HG03520 (cell line): Measurements from ENCODE around the gene SPTBN4.
"Not testable (repeated sequence)": the region's sequence is repeated elsewhere in the genome, so short reads cannot be mapped to it uniquely, and the experiment has no call there.

Source experiments
- ATAC-seq: cut with Tn5 transposase; IDR thresholded peaks from one replicate; pipeline ENCODE4 v1.9.1; 2021; ENCODE audit warnings: mild to moderate bottlenecking, moderate library complexity; ENCODE audit not compliant: unreplicated experiment

SPTBN4 gene

GRCh38 chr19:40438284-40438683 lies 28.5 kb upstream of the SPTBN4 start:
- no peak for ATAC-seq

- no peak for ATAC-seq
Measured at GRCh38 chr19:40441719-40442253, 25.0 kb upstream of the SPTBN4 start.

GRCh38 chr19:40442328-40443130 lies 24.3 kb upstream of the SPTBN4 start:
- no peak for ATAC-seq

- peak; percentile 58 for ATAC-seq
Measured at GRCh38 chr19:40443131-40443999, 23.4 kb upstream of the SPTBN4 start.

GRCh38 chr19:40444000-40444824 lies 22.6 kb upstream of the SPTBN4 start, which contains the start of gene SERTAD3:
TSS of gene SERTAD3 (minus strand) at chr19:40444335. CDS start at chr19:40442080, 2,255 bp downstream.
- peak; percentile 63 for ATAC-seq

- no peak for ATAC-seq
Measured at GRCh38 chr19:40444825-40445312, 21.9 kb upstream of the SPTBN4 start.

- ATAC-seq = no peak
Measured at GRCh38 chr19:40445780-40446262, 21.0 kb upstream of the SPTBN4 start.

- ATAC-seq = no peak
Measured at GRCh38 chr19:40446263-40446784, 20.5 kb upstream of the SPTBN4 start.

- no peak for ATAC-seq
Measured at GRCh38 chr19:40449506-40449905, 17.3 kb upstream of the SPTBN4 start.

GRCh38 chr19:40450664-40451063 lies 16.1 kb upstream of the SPTBN4 start:
- ATAC-seq = no peak

GRCh38 chr19:40452016-40452415 lies 14.8 kb upstream of the SPTBN4 start:
- ATAC-seq = no peak

- no peak for ATAC-seq
Measured at GRCh38 chr19:40453151-40453735, 13.6 kb upstream of the SPTBN4 start.

- not testable (repeated sequence) for ATAC-seq
Measured at GRCh38 chr19:40453943-40454342, 12.9 kb upstream of the SPTBN4 start.

GRCh38 chr19:40457048-40457447 lies 9.8 kb upstream of the SPTBN4 start:
- ATAC-seq = no peak

- ATAC-seq = no peak
Measured at GRCh38 chr19:40457953-40458596, 8.7 kb upstream of the SPTBN4 start.

GRCh38 chr19:40458597-40458974 lies 8.2 kb upstream of the SPTBN4 start:
- no peak for ATAC-seq

- no peak for ATAC-seq
Measured at GRCh38 chr19:40460185-40460584, 6.6 kb upstream of the SPTBN4 start.

GRCh38 chr19:40461669-40462221 lies 5.1 kb upstream of the SPTBN4 start:
- no peak for ATAC-seq

- not testable (repeated sequence) for ATAC-seq
Measured at GRCh38 chr19:40463587-40464037, 3.2 kb upstream of the SPTBN4 start.
